HAP-1 (cell line): ENCODE measurements around the gene RNF148.

Experiments
- DNase-seq, 2 experiments: peaks; one replicate each; pipeline ENCODE4 v3.0.0-alpha.2; 2016 to 2020; ENCODE audit warnings: low spot score in 2 of 2
- H3K27me3 ChIP-seq: fragments of 250-450 bp; sonication (Bioruptor Pico); 2 replicates; pipeline ENCODE4 v1.5.1; 2020; ENCODE audit warnings: low read depth, mild to moderate bottlenecking, moderate library complexity
- H3K36me3 ChIP-seq: fragments of 250-450 bp; sonication (Bioruptor Pico); replicated peaks from 2 replicates; pipeline ENCODE4 v1.5.1; 2020; ENCODE audit warnings: mild to moderate bottlenecking
- H3K4me1 ChIP-seq: fragments of 250-450 bp; sonication (Bioruptor Pico); 2 replicates; pipeline ENCODE4 v1.5.1; 2020; ENCODE audit warnings: mild to moderate bottlenecking
- H3K4me3 ChIP-seq: fragments of 250-450 bp; sonication (Bioruptor Pico); 2 replicates; pipeline ENCODE4 v1.5.1; 2020; ENCODE audit warnings: mild to moderate bottlenecking, moderate library complexity
- H3K9me3 ChIP-seq: fragments of 250-450 bp; sonication (Bioruptor Pico); 2 replicates; pipeline ENCODE4 v1.5.1; 2020; ENCODE audit warnings: mild to moderate bottlenecking, moderate library complexity
- in situ Hi-C: fragments of 300-500 bp; cut with MboI; formaldehyde crosslinking; loops from 3 replicates; pipeline ENCODE4 v1.14.3; 2020; ENCODE audit warnings: low sequenced_read_pairs, inconsistent platforms, mixed read lengths

The RNF148 gene

GRCh38 chr7:122710916-122711315 is 8.2 kb upstream of the RNF148 start:
- H3K9me3 ChIP-seq: no peaks in the 10 kb centered on the region
- no peaks in the 10 kb centered on the region for H3K4me1 ChIP-seq
- no peaks in the 10 kb centered on the region; the same call in none of the 2 replicates for H3K27me3 ChIP-seq
- DNase-seq: no peak
- H3K36me3 ChIP-seq: no peaks in the 10 kb centered on the region
- no peak overlapping the region for H3K4me3 ChIP-seq
- in situ Hi-C loops: no loop called here

GRCh38 chr7:122709930-122710646 is 7.4 kb upstream of the RNF148 start:
- no peak overlapping the region for H3K4me3 ChIP-seq
- no peaks in the 10 kb centered on the region for H3K9me3 ChIP-seq
- no peak for DNase-seq
- in situ Hi-C loops: no loop called here
- no peaks in the 10 kb centered on the region for H3K36me3 ChIP-seq
- no peaks in the 10 kb centered on the region; the same call in none of the 2 replicates for H3K27me3 ChIP-seq
- H3K4me1 ChIP-seq: no peaks in the 10 kb centered on the region

GRCh38 chr7:122706836-122707235 is 4.1 kb upstream of the RNF148 start:
- Histone ChIP-seq H3K27me3 (no peaks in the 10 kb centered on the region; the same call in 1 of the 2 replicates), H3K36me3 (no peaks in the 10 kb centered on the region), H3K4me1 (no peaks in the 10 kb centered on the region), H3K4me3 (no peak overlapping the region), H3K9me3 (no peaks in the 10 kb centered on the region)
- no peak for DNase-seq
- in situ Hi-C loops: no loop called here

GRCh38 chr7:122699017-122699416 is 3.7 kb downstream of the RNF148 start, which contains the start of gene RNF133:
RNF133 (minus strand) TSS chr7:122699117; CDS start chr7:122698918, 199 bp downstream.
- Histone ChIP-seq H3K36me3 (no peaks in the 10 kb centered on the region), H3K4me1 (no peaks in the 10 kb centered on the region), H3K27me3 (peaks cover 10% of the 10 kb centered on the region; the same call in 1 of the 2 replicates), H3K9me3 (no peaks in the 10 kb centered on the region), H3K4me3 (no peak within 1 kb of the TSS)
- no peak for DNase-seq
- in situ Hi-C loops: no loop called here

- DNase-seq: no peak
- Histone ChIP-seq H3K9me3 (no peaks in the 10 kb centered on the region), H3K27me3 (peaks cover 10% of the 10 kb centered on the region; the same call in 1 of the 2 replicates), H3K36me3 (no peaks in the 10 kb centered on the region), H3K4me1 (no peaks in the 10 kb centered on the region), H3K4me3 (no peak overlapping the region)
- in situ Hi-C loops: no loop called here
These were observed 6.9 kb downstream of the RNF148 start for GRCh38 chr7:122695816-122696215.

- no peaks in the 10 kb centered on the region for H3K9me3 ChIP-seq
These were observed 8.0 kb downstream of the RNF148 start for GRCh38 chr7:122694697-122695096.

GRCh38 chr7:122692769-122693309 is 9.9 kb downstream of the RNF148 start:
- Histone ChIP-seq H3K9me3 (no peaks in the 10 kb centered on the region), H3K27me3 (peaks cover 10% of the 10 kb centered on the region; the same call in 1 of the 2 replicates), H3K36me3 (no peaks in the 10 kb centered on the region), H3K4me3 (no peak overlapping the region), H3K4me1 (no peaks in the 10 kb centered on the region)
- in situ Hi-C loops: no loop called here
- no peak for DNase-seq

More at GRCh38 chr7:122694697-122695096, 8.0 kb downstream of the RNF148 start:
- Histone ChIP-seq H3K4me1 (no peaks in the 10 kb centered on the region), H3K4me3 (no peak overlapping the region), H3K27me3 (peaks cover 10% of the 10 kb centered on the region; the same call in 1 of the 2 replicates), H3K36me3 (no peaks in the 10 kb centered on the region)
- DNase-seq: no peak
- in situ Hi-C loops: no loop called here

- Histone ChIP-seq H3K4me1 (no peaks in the 10 kb centered on the region), H3K27me3 (peaks cover 10% of the 10 kb centered on the region; the same call in 1 of the 2 replicates), H3K4me3 (no peak overlapping the region), H3K36me3 (no peaks in the 10 kb centered on the region), H3K9me3 (no peaks in the 10 kb centered on the region)
- no peak for DNase-seq
- in situ Hi-C loops: no loop called here
These were observed 11.0 kb downstream of the RNF148 start for GRCh38 chr7:122691569-122692235.

- in situ Hi-C loops: no loop called here
- Histone ChIP-seq H3K27me3 (peaks cover 3% of the 10 kb centered on the region; the same call in 1 of the 2 replicates), H3K9me3 (no peaks in the 10 kb centered on the region), H3K4me3 (no peak overlapping the region), H3K4me1 (no peaks in the 10 kb centered on the region), H3K36me3 (no peaks in the 10 kb centered on the region)
- no peak for DNase-seq
These were observed 13.2 kb downstream of the RNF148 start for GRCh38 chr7:122689346-122690109.

GRCh38 chr7:122688400-122688998 is 14.2 kb downstream of the RNF148 start:
- Histone ChIP-seq H3K4me1 (no peaks in the 10 kb centered on the region), H3K27me3 (no peaks in the 10 kb centered on the region), H3K4me3 (no peak overlapping the region), H3K9me3 (no peaks in the 10 kb centered on the region), H3K36me3 (no peaks in the 10 kb centered on the region)
- DNase-seq: no peak
- in situ Hi-C loops: no loop called here

- no peaks in the 10 kb centered on the region for H3K36me3 ChIP-seq
- H3K4me3 ChIP-seq: no peak overlapping the region
- no peak for DNase-seq
- in situ Hi-C loops: no loop called here
- no peaks in the 10 kb centered on the region for H3K27me3 ChIP-seq
- no peaks in the 10 kb centered on the region for H3K9me3 ChIP-seq
- no peaks in the 10 kb centered on the region for H3K4me1 ChIP-seq
These were observed 16.3 kb downstream of the RNF148 start for GRCh38 chr7:122686360-122686878.

- in situ Hi-C loops: no loop called here
- H3K4me1 ChIP-seq: no peaks in the 10 kb centered on the region
- no peak for DNase-seq
These were observed 18.2 kb downstream of the RNF148 start for GRCh38 chr7:122684504-122684903.

More at GRCh38 chr7:122684504-122684903, 18.2 kb downstream of the RNF148 start:
- no peak overlapping the region for H3K4me3 ChIP-seq
- no peaks in the 10 kb centered on the region for H3K27me3 ChIP-seq
- no peaks in the 10 kb centered on the region for H3K36me3 ChIP-seq
- H3K9me3 ChIP-seq: no peaks in the 10 kb centered on the region
